ENCODE measurements around the gene TBL3.
A peak's percentile ranks its signal among the peaks of the same experiment; 100 is the strongest.

The TBL3 gene

DNA sequence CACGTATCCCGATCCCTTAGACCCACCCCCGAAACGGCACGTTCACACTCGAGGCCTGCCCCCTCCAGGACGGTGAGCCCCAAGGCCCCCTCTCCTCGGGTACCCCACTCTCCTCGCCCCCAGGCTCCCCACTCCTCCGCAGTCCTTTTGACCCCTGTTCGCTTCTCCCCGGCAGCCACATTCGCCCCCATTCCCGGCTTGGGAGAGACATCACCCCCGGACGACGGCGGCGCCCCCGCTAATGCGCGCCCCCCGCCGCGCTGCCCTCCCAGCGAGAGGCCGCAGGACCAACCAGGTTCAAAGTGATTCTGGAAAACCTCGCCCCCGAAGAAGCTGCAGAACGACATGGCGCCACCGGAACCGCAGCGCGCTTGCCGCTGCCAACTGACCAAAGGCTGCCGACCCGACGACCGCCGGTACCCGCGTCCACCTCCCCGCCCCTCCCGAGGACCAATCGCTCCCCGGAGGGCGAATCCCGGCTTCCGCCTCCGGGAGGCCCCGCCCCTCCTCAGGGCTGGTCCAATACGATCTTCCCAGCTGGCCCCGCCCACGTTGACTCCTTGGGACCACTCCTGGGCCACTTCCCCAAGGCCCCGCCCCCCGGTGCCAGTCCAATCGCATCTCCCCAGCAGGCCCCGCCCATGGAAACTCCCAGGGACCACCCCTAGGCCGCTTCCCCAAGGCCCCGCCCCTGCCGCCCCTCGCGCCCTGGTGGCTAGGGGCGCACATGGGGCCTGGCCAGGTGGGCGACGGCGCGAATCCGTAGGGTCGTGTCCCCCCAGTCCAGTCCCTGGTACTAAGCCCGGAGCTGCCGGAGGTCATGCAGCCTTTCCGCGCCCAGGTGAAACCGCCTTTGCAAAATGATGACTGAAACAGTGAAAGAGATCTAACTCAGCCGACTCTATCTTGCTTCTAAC, 28.8 kb upstream of the TBL3 start, which contains the start of gene MSRB1:
Gene MSRB1, minus strand, starts transcription at position 390 of the 917 bp plus-strand sequence. Its CDS starts 43 bp downstream, at position 347.
- peak within 1 kb of the TSS; percentile 87 for H3K4me3 ChIP-seq (ENCODE audit: low read depth, low read length)
- CTCF ChIA-PET = interaction anchor here (0.6 to 7.4 kb wide), 9 partner anchors 9 to 297 kb away, joined by 3 to 80 read pairs (median 3); no protein-coding TSS in a partner anchor
- peak; percentile 65 for DNase-seq (ENCODE audit: low read depth, low spot score)
- POLR2A ChIA-PET = interaction anchor here (1.0 to 4.7 kb wide), 3 partner anchors 14 to 66 kb away, joined by 3 to 45 read pairs (median 3); partner anchors contain the start of gene RPS2
- no peak for TF ChIP-seq CTCF (IDR thresholded peaks at IDR 0.05; ENCODE audit: insufficient read depth, low read length, missing control alignments)

- ChIA-PET POLR2A (interaction anchor here (4.7 kb wide), 1 partner anchor 20 kb away, joined by 45 read pairs; the partner anchor contains the start of gene RPS2), CTCF (interaction anchor here (2.3 to 7.4 kb wide), 2 partner anchors 15 to 16 kb away, joined by 14 to 80 read pairs; no protein-coding TSS in a partner anchor)
- no peak for DNase-seq (ENCODE audit: low read depth, low spot score)
- H3K4me3 ChIP-seq (ENCODE audit: low read depth, low read length) = no peak overlapping the region
- no peak for TF ChIP-seq CTCF (IDR thresholded peaks at IDR 0.05; ENCODE audit: insufficient read depth, low read length, missing control alignments)
Observed at GRCh38 chr16:1944612-1945199, 27.1 kb upstream of the TBL3 start.

- ChIA-PET POLR2A (interaction anchor here (4.7 kb wide), 1 partner anchor 19 kb away, joined by 45 read pairs; the partner anchor contains the start of gene RPS2), CTCF (interaction anchor here (1.4 to 2.3 kb wide), 2 partner anchors 17 to 19 kb away, joined by 3 to 14 read pairs; partner anchors contain the start of gene RPS2)
- no peak for TF ChIP-seq CTCF (IDR thresholded peaks at IDR 0.05; ENCODE audit: insufficient read depth, low read length, missing control alignments)
- no peak overlapping the region for H3K4me3 ChIP-seq (ENCODE audit: low read depth, low read length)
- no peak for DNase-seq (ENCODE audit: low read depth, low spot score)
Observed at GRCh38 chr16:1945559-1946391, 26.1 kb upstream of the TBL3 start.

DNA sequence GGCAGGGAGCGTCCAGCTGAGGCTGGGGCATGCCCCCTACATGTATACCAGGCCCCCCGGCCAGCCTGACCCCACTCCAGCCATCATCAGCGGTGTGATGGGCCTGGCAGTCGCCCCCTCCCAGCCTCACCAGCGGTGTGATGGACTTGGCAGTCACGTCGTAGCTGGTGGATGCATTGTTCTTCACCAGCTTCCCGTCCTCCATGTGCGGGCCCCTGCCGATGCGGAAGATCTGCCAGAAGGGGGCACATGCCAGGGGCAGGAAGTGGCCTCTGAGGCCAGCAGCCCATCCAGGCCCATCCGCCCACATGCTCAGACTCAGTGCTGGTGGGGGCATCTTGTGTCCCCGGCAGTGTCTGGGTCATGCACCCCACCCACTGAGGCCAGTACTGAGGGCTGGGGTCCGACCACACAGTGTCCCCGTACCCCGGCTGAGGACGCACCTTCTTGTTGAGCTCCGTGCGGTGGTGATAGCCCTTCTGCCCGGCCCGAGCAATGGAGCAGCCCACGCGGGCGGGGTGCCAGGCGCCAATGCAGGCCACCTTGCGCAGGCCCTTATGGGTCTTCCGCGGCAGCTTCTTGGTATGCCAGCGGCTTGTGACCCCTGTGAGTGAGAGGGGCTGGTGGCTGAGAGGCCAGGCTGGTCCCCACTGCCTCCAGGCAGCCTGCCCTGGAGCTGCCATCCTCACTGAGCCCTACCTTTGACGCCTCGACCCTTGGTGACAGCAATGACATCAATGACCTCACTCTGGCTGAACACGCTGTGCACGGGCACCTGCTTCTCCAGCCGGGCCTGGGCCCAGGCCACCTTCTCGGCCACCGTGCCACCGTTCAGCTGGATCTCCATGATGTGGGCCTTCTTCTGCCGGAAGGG, 25.1 kb upstream of the TBL3 start:
- no peak overlapping the region for H3K4me3 ChIP-seq (ENCODE audit: low read depth, low read length)
- no peak for DNase-seq (ENCODE audit: low read depth, low spot score)
- CTCF ChIA-PET = interaction anchor here (1.4 to 2.3 kb wide), 2 partner anchors 17 to 18 kb away, joined by 3 to 14 read pairs; partner anchors contain the start of gene RPS2
- TF ChIP-seq CTCF (IDR thresholded peaks at IDR 0.05; ENCODE audit: insufficient read depth, low read length, missing control alignments) = no peak
- POLR2A ChIA-PET = interaction anchor here (4.7 kb wide), 1 partner anchor 18 kb away, joined by 45 read pairs; the partner anchor contains the start of gene RPS2

GRCh38 chr16:1947369-1947670, 24.5 kb upstream of the TBL3 start:
- no peak overlapping the region for H3K4me3 ChIP-seq (ENCODE audit: low read depth, low read length)
- no peak for TF ChIP-seq CTCF (IDR thresholded peaks at IDR 0.05; ENCODE audit: insufficient read depth, low read length, missing control alignments)
- ChIA-PET CTCF (no interaction called here), POLR2A (interaction anchor here (4.7 kb wide), 1 partner anchor 17 kb away, joined by 45 read pairs; the partner anchor contains the start of gene RPS2)
- DNase-seq (ENCODE audit: low read depth, low spot score) = no peak
